WTC11 (cell line): Measurements from ENCODE around the gene GCDH. TPM values are rescaled to one million over a fixed set of nuclear protein-coding genes. Genes with fewer than 3 reads are reported as not detected.

Experiments
- ATAC-seq: fragments of 200-7000 bp; cut with Tn5 transposase; 2 replicates; pipeline ENCODE4 v1.10.0; 2021; ENCODE audit warnings: mild to moderate bottlenecking, moderate library complexity
- CTCF ChIA-PET: fragments of 300-600 bp; sonication (Branson Sonifier 250); formaldehyde crosslinking; loops from one replicate; lab custom pipeline; 2021; ENCODE audit warnings: antibody characterized with exemption; lab: Charles Lee
- POLR2A ChIA-PET: fragments of 350-600 bp; sonication (Branson Sonifier 250); formaldehyde crosslinking; loops from one replicate; lab custom pipeline; 2021; ENCODE audit warnings: antibody characterized with exemption; lab: Charles Lee
- DNase-seq: peaks from one replicate; pipeline ENCODE4 v3.0.0; 2021; ENCODE audit warnings: low spot score
- H3K27ac Mint-ChIP-seq: 2 replicates; pipeline ENCODE4 v1.8.0; 2021; ENCODE audit warnings: mixed read lengths
- H3K27me3 Mint-ChIP-seq: 2 replicates; pipeline ENCODE4 v1.8.0; 2021; ENCODE audit warnings: low read depth, mild to moderate bottlenecking, moderate library complexity, mixed read lengths
- H3K36me3 Mint-ChIP-seq: 2 replicates; pipeline ENCODE4 v1.8.0; 2021; ENCODE audit warnings: mixed read lengths
- H3K4me1 Mint-ChIP-seq: 2 replicates; pipeline ENCODE4 v1.8.0; 2022; ENCODE audit warnings: mixed read lengths
- H3K4me3 Mint-ChIP-seq: 2 replicates; pipeline ENCODE4 v1.8.0; 2021; ENCODE audit warnings: mild to moderate bottlenecking, moderate library complexity, mixed read lengths
- H3K9me3 Mint-ChIP-seq: 2 replicates; pipeline ENCODE4 v1.8.0; 2021; ENCODE audit warnings: mixed read lengths
- CREM ChIP-seq: sonication (generic); formaldehyde crosslinking; IDR thresholded peaks from 2 replicates; pipeline ENCODE4 v1.8.1; 2022; ENCODE audit warnings: mild to moderate bottlenecking, missing genetic modification reagents, moderate library complexity
- ELF4 ChIP-seq: sonication (generic); formaldehyde crosslinking; IDR thresholded peaks from 2 replicates; pipeline ENCODE4 v1.8.1; 2022; ENCODE audit warnings: low read depth, mild to moderate bottlenecking, moderate library complexity, missing genetic modification reagents
- ERG ChIP-seq: fragments of 250-450 bp; sonication (Bioruptor Pico); IDR thresholded peaks from 2 replicates; pipeline ENCODE4 v1.8.0; 2021; ENCODE audit warnings: mild to moderate bottlenecking
- GABPB1 ChIP-seq: sonication (generic); formaldehyde crosslinking; IDR thresholded peaks from 2 replicates; pipeline ENCODE4 v1.8.1; 2023; ENCODE audit warnings: mild to moderate bottlenecking, missing genetic modification reagents
- MAX ChIP-seq: sonication (generic); formaldehyde crosslinking; IDR thresholded peaks from 2 replicates; pipeline ENCODE4 v1.8.0; 2022; ENCODE audit warnings: mild to moderate bottlenecking, missing genetic modification reagents
- NFATC4 ChIP-seq: fragments of 250-450 bp; sonication (Bioruptor Pico); IDR thresholded peaks from 2 replicates; pipeline ENCODE4 v1.9.0; 2021; ENCODE audit warnings: mild to moderate bottlenecking
- NFE2L1 ChIP-seq: sonication (generic); formaldehyde crosslinking; IDR thresholded peaks from 2 replicates; pipeline ENCODE4 v1.8.1; 2023; ENCODE audit warnings: missing genetic modification reagents
- PRRX2 ChIP-seq: fragments of 250-450 bp; sonication (Bioruptor Pico); IDR thresholded peaks from 2 replicates; pipeline ENCODE4 v1.8.0; 2021; ENCODE audit warnings: mild to moderate bottlenecking
- STAT6 ChIP-seq: sonication (generic); formaldehyde crosslinking; conservative IDR thresholded peaks from 2 replicates; pipeline ENCODE4 v1.8.1; 2023; ENCODE audit warnings: mild to moderate bottlenecking, low read depth, missing genetic modification reagents, moderate library complexity
- USF1 ChIP-seq: sonication (generic); formaldehyde crosslinking; IDR thresholded peaks from 2 replicates; pipeline ENCODE4 v1.8.0; 2022; ENCODE audit warnings: mild to moderate bottlenecking, missing genetic modification reagents
- USF2 ChIP-seq: sonication (generic); formaldehyde crosslinking; IDR thresholded peaks from 2 replicates; pipeline ENCODE4 v1.8.1; 2023; ENCODE audit warnings: mild to moderate bottlenecking, missing genetic modification reagents, moderate library complexity
- ZBTB21 ChIP-seq: sonication (generic); formaldehyde crosslinking; IDR thresholded peaks from 2 replicates; pipeline ENCODE4 v1.8.1; 2023; ENCODE audit warnings: mild to moderate bottlenecking, missing genetic modification reagents, borderline replicate concordance
- ZNF121 ChIP-seq: sonication (generic); formaldehyde crosslinking; IDR thresholded peaks from 2 replicates; pipeline ENCODE4 v1.8.0; 2023; ENCODE audit warnings: missing genetic modification reagents
- ZNF138 ChIP-seq: sonication (generic); formaldehyde crosslinking; conservative IDR thresholded peaks from 2 replicates; pipeline ENCODE4 v1.8.1; 2022; ENCODE audit warnings: mild to moderate bottlenecking, moderate library complexity, missing genetic modification reagents
- ZNF263 ChIP-seq: sonication (generic); formaldehyde crosslinking; IDR thresholded peaks from 2 replicates; pipeline ENCODE4 v1.8.1; 2022; ENCODE audit warnings: low read depth, mild to moderate bottlenecking, moderate library complexity, missing genetic modification reagents
- ZNF281 ChIP-seq: sonication (generic); formaldehyde crosslinking; IDR thresholded peaks from 2 replicates; pipeline ENCODE4 v1.8.0; 2023; ENCODE audit warnings: mild to moderate bottlenecking, missing genetic modification reagents
- ZNF396 ChIP-seq: fragments of 250-450 bp; sonication (Bioruptor Pico); IDR thresholded peaks from 2 replicates; pipeline ENCODE4 v1.8.0; 2021; ENCODE audit warnings: mild to moderate bottlenecking, moderate library complexity, borderline replicate concordance
- ZNF416 ChIP-seq: fragments of 250-450 bp; sonication (Bioruptor Pico); IDR thresholded peaks from 2 replicates; pipeline ENCODE4 v1.9.0; 2021; ENCODE audit warnings: mild to moderate bottlenecking, inconsistent platforms
- ZSCAN18 ChIP-seq: fragments of 250-450 bp; sonication (Bioruptor Pico); IDR thresholded peaks from 2 replicates; pipeline ENCODE4 v2.1.2; 2022; ENCODE audit warnings: mild to moderate bottlenecking, moderate library complexity
- total RNA-seq: library from RNA; stranded (reverse); gene quantifications from 3 replicates; pipeline ENCODE4 v1.2.3, GENCODE V29; 2021
- TF ChIP-seq, protein P1 (sequence below): sonication (generic); formaldehyde crosslinking; IDR thresholded peaks from 2 replicates; pipeline ENCODE4 v1.8.1; 2022; ENCODE audit warnings: low read depth, mild to moderate bottlenecking, moderate library complexity, missing genetic modification reagents, borderline replicate concordance
- TF ChIP-seq, protein P2 (sequence below): sonication (generic); formaldehyde crosslinking; IDR thresholded peaks from 2 replicates; pipeline ENCODE4 v1.8.1; 2022; ENCODE audit warnings: mild to moderate bottlenecking, missing genetic modification reagents, moderate library complexity, borderline replicate concordance

Gene GCDH
- total RNA-seq, 1 experiment from 2014 or later = 69.0 TPM

GRCh38 chr19:12859546-12859945 lies 31.4 kb upstream of the GCDH start:
- Mint-ChIP-seq H3K27ac (no peak overlapping the region), H3K27me3 (peaks cover 5% of the 10 kb centered on the region; the same call in 1 of the 2 replicates), H3K36me3 (peaks cover 30% of the 10 kb centered on the region), H3K4me3 (no peak overlapping the region), H3K4me1 (peaks cover 2% of the 10 kb centered on the region; the same call in 1 of the 2 replicates), H3K9me3 (peaks cover 9% of the 10 kb centered on the region)
- TF ChIP-seq, protein P1, sequence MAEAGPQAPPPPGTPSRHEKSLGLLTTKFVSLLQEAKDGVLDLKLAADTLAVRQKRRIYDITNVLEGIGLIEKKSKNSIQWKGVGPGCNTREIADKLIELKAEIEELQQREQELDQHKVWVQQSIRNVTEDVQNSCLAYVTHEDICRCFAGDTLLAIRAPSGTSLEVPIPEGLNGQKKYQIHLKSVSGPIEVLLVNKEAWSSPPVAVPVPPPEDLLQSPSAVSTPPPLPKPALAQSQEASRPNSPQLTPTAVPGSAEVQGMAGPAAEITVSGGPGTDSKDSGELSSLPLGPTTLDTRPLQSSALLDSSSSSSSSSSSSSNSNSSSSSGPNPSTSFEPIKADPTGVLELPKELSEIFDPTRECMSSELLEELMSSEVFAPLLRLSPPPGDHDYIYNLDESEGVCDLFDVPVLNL = no peak
- no peak for TF ChIP-seq STAT6
- no peak for TF ChIP-seq GABPB1 (CRISPR knock-in tag)
- no peak for TF ChIP-seq ZSCAN18
- TF ChIP-seq USF1 (CRISPR knock-in tag) = no peak
- TF ChIP-seq NFE2L1 (CRISPR knock-in tag) = no peak
- TF ChIP-seq ZNF416 = no peak
- TF ChIP-seq ZNF138 (CRISPR knock-in tag) = no peak
- no peak for TF ChIP-seq ZNF121 (CRISPR knock-in tag)
- TF ChIP-seq ERG = no peak
- ChIA-PET POLR2A (no interaction called here), CTCF (interaction anchor here (3.0 kb wide), 1 partner anchor 12 kb away, joined by 11 read pairs; no protein-coding TSS in a partner anchor)
- ATAC-seq = no peak
- DNase-seq = no peak

GRCh38 chr19:12864143-12864542 lies 26.8 kb upstream of the GCDH start:
- Mint-ChIP-seq H3K4me1 (peaks cover 28% of the 10 kb centered on the region), H3K27ac (no peak overlapping the region), H3K36me3 (peaks cover 10% of the 10 kb centered on the region), H3K4me3 (no peak overlapping the region), H3K9me3 (no peaks in the 10 kb centered on the region), H3K27me3 (peaks cover 8% of the 10 kb centered on the region; the same call in 1 of the 2 replicates)
- ChIA-PET CTCF (interaction anchor here (2.0 to 3.5 kb wide), 2 partner anchors 9 to 17 kb away, joined by 7 to 39 read pairs; no protein-coding TSS in a partner anchor), POLR2A (no interaction called here)
- no peak for DNase-seq
- no peak for ATAC-seq
- TF ChIP-seq ZBTB21 (CRISPR knock-in tag) (no peak), PRRX2 (no peak), CREM (CRISPR knock-in tag) (no peak), ZNF263 (CRISPR knock-in tag) (no peak), ZNF281 (CRISPR knock-in tag) (no peak), ELF4 (CRISPR knock-in tag) (no peak), MAX (CRISPR knock-in tag) (no peak), ZNF396 (CRISPR knock-in tag) (no peak), NFATC4 (no peak), USF2 (CRISPR knock-in tag) (no peak)
- TF ChIP-seq, protein P2, sequence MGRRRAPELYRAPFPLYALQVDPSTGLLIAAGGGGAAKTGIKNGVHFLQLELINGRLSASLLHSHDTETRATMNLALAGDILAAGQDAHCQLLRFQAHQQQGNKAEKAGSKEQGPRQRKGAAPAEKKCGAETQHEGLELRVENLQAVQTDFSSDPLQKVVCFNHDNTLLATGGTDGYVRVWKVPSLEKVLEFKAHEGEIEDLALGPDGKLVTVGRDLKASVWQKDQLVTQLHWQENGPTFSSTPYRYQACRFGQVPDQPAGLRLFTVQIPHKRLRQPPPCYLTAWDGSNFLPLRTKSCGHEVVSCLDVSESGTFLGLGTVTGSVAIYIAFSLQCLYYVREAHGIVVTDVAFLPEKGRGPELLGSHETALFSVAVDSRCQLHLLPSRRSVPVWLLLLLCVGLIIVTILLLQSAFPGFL (CRISPR knock-in tag) = no peak
